NCI-H2196 (cell line): Measurements from ENCODE around the gene DUS3L.
"Not testable (repeated sequence)": the region's sequence is repeated elsewhere in the genome, so short reads cannot be mapped to it uniquely, and the experiment has no call there.

ENCODE experiments used
- DNase-seq: peaks from one replicate; lab custom pipeline; 2025; ENCODE audit not compliant: unreplicated experiment; lab: John Stamatoyannopoulos, UW

DUS3L gene

GRCh38 chr19:5801796-5802619 lies 11.0 kb upstream of the DUS3L start:
- no peak for DNase-seq

- DNase-seq, result no peak
These were observed 9.7 kb upstream of the DUS3L start for GRCh38 chr19:5800361-5801270.

GRCh38 chr19:5799247-5800241 lies 8.6 kb upstream of the DUS3L start:
- DNase-seq, result peak; percentile 78

GRCh38 chr19:5798244-5798643 lies 7.3 kb upstream of the DUS3L start:
- DNase-seq, result no peak

GRCh38 chr19:5795382-5795919 lies 4.5 kb upstream of the DUS3L start:
- DNase-seq, result no peak

- DNase-seq, result no peak
These were observed 2.2 kb upstream of the DUS3L start for GRCh38 chr19:5793188-5793587.

- no peak for DNase-seq
These were observed 1.3 kb upstream of the DUS3L start for GRCh38 chr19:5792224-5792623.

- DNase-seq, result no peak
These were observed 941 bp downstream of the DUS3L start for GRCh38 chr19:5789886-5790558.

- DNase-seq, result no peak
These were observed 1.6 kb downstream of the DUS3L start for GRCh38 chr19:5789351-5789761.

GRCh38 chr19:5788422-5788821 lies 2.5 kb downstream of the DUS3L start:
- no peak for DNase-seq

GRCh38 chr19:5787409-5788182 lies 3.4 kb downstream of the DUS3L start:
- no peak for DNase-seq

- DNase-seq, result no peak
These were observed 4.2 kb downstream of the DUS3L start for GRCh38 chr19:5786593-5787408.

- DNase-seq, result no peak
These were observed 5.5 kb downstream of the DUS3L start for GRCh38 chr19:5785423-5785822.

- no peak for DNase-seq
These were observed 6.3 kb downstream of the DUS3L start, which contains the start of gene PRR22 for GRCh38 chr19:5784581-5785147. PRR22 (minus strand) TSS chr19:5784746; CDS start chr19:5784660, 86 bp downstream.

GRCh38 chr19:5782945-5783919 lies 7.7 kb downstream of the DUS3L start:
- no peak for DNase-seq

GRCh38 chr19:5782322-5782721 lies 8.6 kb downstream of the DUS3L start:
- DNase-seq, result no peak

- not testable (repeated sequence) for DNase-seq
These were observed 10.0 kb downstream of the DUS3L start for GRCh38 chr19:5780916-5781315.
